H1 (cell line): ENCODE measurements around the gene COL6A5. TPM values are rescaled to one million over a fixed set of nuclear protein-coding genes. Genes with fewer than 3 reads are reported as not detected.

Experiments
- CTCF ChIA-PET: fragments of 300-600 bp; sonication (Branson Sonifier 250); formaldehyde crosslinking; loops from one replicate; lab custom pipeline; 2021; ENCODE audit not compliant: partially characterized antibody; lab: Charles Lee
- POLR2A ChIA-PET: fragments of 300-600 bp; sonication (Branson Sonifier 250); formaldehyde crosslinking; loops from one replicate; lab custom pipeline; 2021; ENCODE audit warnings: inconsistent platforms; ENCODE audit not compliant: partially characterized antibody; lab: Charles Lee
- DNase-seq, 2 experiments: peaks; one replicate each; pipeline versions ENCODE4 v3.0.0 to v3.0.0-alpha.2; 2010 to 2022; ENCODE audit warnings: low spot score in 2 of 2, low read depth in 1 of 2, mixed read lengths in 1 of 2
- FAIRE-seq: peaks from 2 replicates; lab custom pipeline; 2011; peaks lifted over from hg19 to GRCh38; lab: Jason Lieb, UNC
- H2AFZ ChIP-seq: 2 replicates; pipeline ENCODE4 v1.8.1; 2012; ENCODE audit warnings: low read length, inconsistent platforms
- H2AK5ac ChIP-seq: 2 replicates; pipeline ENCODE4 v1.6.1; 2013; ENCODE audit warnings: low read depth, low read length
- H2BK120ac ChIP-seq: replicated peaks from 2 replicates; pipeline ENCODE3; 2013; ENCODE audit warnings: low read depth, low read length, inconsistent platforms
- H2BK12ac ChIP-seq: 2 replicates; pipeline ENCODE4 v1.6.1; 2013; ENCODE audit warnings: low read depth, low read length
- H2BK15ac ChIP-seq: 2 replicates; pipeline ENCODE4 v1.6.1; 2013; ENCODE audit warnings: low read length
- H2BK20ac ChIP-seq: 2 replicates; pipeline ENCODE4 v1.6.1; 2013; ENCODE audit warnings: low read length
- H2BK5ac ChIP-seq: 2 replicates; pipeline ENCODE4 v1.6.1; 2013; ENCODE audit warnings: low read depth, low read length
- H3K14ac ChIP-seq: 2 replicates; pipeline ENCODE4 v1.6.1; 2013; ENCODE audit warnings: inconsistent platforms; ENCODE audit not compliant: insufficient read length
- H3K18ac ChIP-seq: 2 replicates; pipeline ENCODE4 v1.6.1; 2013; ENCODE audit warnings: low read length; ENCODE audit errors: extremely low read depth
- H3K23ac ChIP-seq: 2 replicates; pipeline ENCODE4 v1.6.1; 2013; ENCODE audit warnings: inconsistent platforms; ENCODE audit not compliant: insufficient read length
- H3K23me2 ChIP-seq: 2 replicates; pipeline ENCODE4 v1.6.1; 2013; ENCODE audit warnings: low read depth, low read length
- H3K27ac ChIP-seq: 2 replicates; pipeline ENCODE4 v1.6.1; 2011; ENCODE audit warnings: low read depth, low read length, inconsistent platforms
- H3K27me3 ChIP-seq, 4 experiments: replicated peaks in 1 of 4; 1 replicate in 1 of 4; 2 replicates in 3 of 4; pipeline versions ENCODE4 v1.6.1 to v1.8.1; 2011 to 2013; ENCODE audit warnings: low read length in 3 of 4, mild to moderate bottlenecking in 3 of 4, inconsistent platforms in 2 of 4, mixed read lengths in 2 of 4, moderate library complexity in 1 of 4; ENCODE audit not compliant: control insufficient read depth in 3 of 4, insufficient read depth in 3 of 4; ENCODE audit errors: extremely low read depth in 1 of 4
- H3K36me3 ChIP-seq, 4 experiments: 2 replicates each; pipeline versions ENCODE4 v1.6.1 to v1.8.1; 2011 to 2013; ENCODE audit warnings: mild to moderate bottlenecking in 4 of 4, low read length in 3 of 4, moderate library complexity in 2 of 4, control low read depth in 1 of 4, inconsistent platforms in 1 of 4; ENCODE audit not compliant: insufficient read depth in 4 of 4, control insufficient read depth in 2 of 4
- H3K4ac ChIP-seq: replicated peaks from 2 replicates; pipeline ENCODE3; 2013; ENCODE audit warnings: low read length, low read depth, mixed read lengths, inconsistent platforms; ENCODE audit not compliant: insufficient read length
- H3K4me1 ChIP-seq, 4 experiments: replicated peaks in 1 of 4; 1 replicate in 1 of 4; 2 replicates in 3 of 4; pipeline versions ENCODE4 v1.6.1 to v1.8.1; 2011 to 2013; ENCODE audit warnings: low read length in 3 of 4, inconsistent platforms in 2 of 4, mixed read lengths in 1 of 4; ENCODE audit not compliant: insufficient read depth in 4 of 4, control insufficient read depth in 3 of 4
- H3K4me2 ChIP-seq, 2 experiments: 2 replicates each; pipeline versions ENCODE4 v1.6.1 to v1.8.1; 2011 to 2013; ENCODE audit warnings: low read depth in 2 of 2, low read length in 2 of 2, control low read depth in 1 of 2, inconsistent platforms in 1 of 2, mild to moderate bottlenecking in 1 of 2; ENCODE audit not compliant: insufficient read depth in 1 of 2
- H3K4me3 ChIP-seq, 4 experiments: fragments of 200-600, 300-600 bp in 1 of 4; sonication (generic), shearing (Covaris generic), sonication (Bioruptor Twin) in 1 of 4; 2 replicates each; pipeline versions ENCODE4 v1.5.1 to v1.8.1; 2011 to 2016; ENCODE audit warnings: low read length in 4 of 4, low read depth in 3 of 4, control low read depth in 2 of 4, inconsistent platforms in 2 of 4, mild to moderate bottlenecking in 2 of 4, mixed read lengths in 1 of 4, moderate library complexity in 1 of 4; ENCODE audit not compliant: insufficient read depth in 2 of 4; ENCODE audit errors: extremely low read depth in 1 of 4
- H3K56ac ChIP-seq: replicated peaks from 2 replicates; pipeline ENCODE3; 2013; ENCODE audit warnings: low read depth, mild to moderate bottlenecking, mixed read lengths, low read length, inconsistent platforms; ENCODE audit not compliant: insufficient read length
- H3K79me1 ChIP-seq: 2 replicates; pipeline ENCODE4 v1.6.1; 2013; ENCODE audit warnings: low read depth, low read length, control low read depth
- H3K79me2 ChIP-seq, 2 experiments: 2 replicates each; pipeline versions ENCODE4 v1.6.1 to v1.8.1; 2012 to 2013; ENCODE audit warnings: low read length in 2 of 2, mild to moderate bottlenecking in 2 of 2, inconsistent platforms in 1 of 2; ENCODE audit not compliant: insufficient read depth in 2 of 2, control insufficient read depth in 1 of 2
- H3K9ac ChIP-seq, 4 experiments: replicated peaks in 1 of 4; 1 replicate in 1 of 4; 2 replicates in 3 of 4; pipeline versions ENCODE4 v1.6.1 to v1.8.1; 2011 to 2013; ENCODE audit warnings: low read depth in 3 of 4, low read length in 3 of 4, control low read depth in 2 of 4, mild to moderate bottlenecking in 2 of 4, moderate library complexity in 2 of 4, inconsistent platforms in 1 of 4; ENCODE audit errors: extremely low read depth in 1 of 4
- H3K9me3 ChIP-seq, 2 experiments: 2 replicates each; pipeline versions ENCODE4 v1.6.1 to v1.8.1; 2012 to 2013; ENCODE audit warnings: mild to moderate bottlenecking in 2 of 2, moderate library complexity in 2 of 2, control low read depth in 1 of 2, inconsistent platforms in 1 of 2, low read depth in 1 of 2, low read length in 1 of 2, mixed read lengths in 1 of 2; ENCODE audit not compliant: insufficient read depth in 2 of 2
- H4K20me1 ChIP-seq, 2 experiments: replicated peaks in 1 of 2; 2 replicates each; pipeline versions ENCODE3 to v1.8.1; 2011 to 2013; ENCODE audit warnings: inconsistent platforms in 2 of 2, low read length in 2 of 2, mild to moderate bottlenecking in 1 of 2; ENCODE audit not compliant: insufficient read depth in 2 of 2, control insufficient read depth in 1 of 2
- H4K5ac ChIP-seq: 2 replicates; pipeline ENCODE4 v1.6.1; 2013; ENCODE audit warnings: low read length, low read depth, mixed read lengths, inconsistent platforms; ENCODE audit not compliant: insufficient read length
- H4K8ac ChIP-seq: 2 replicates; pipeline ENCODE4 v1.8.0; 2013; ENCODE audit warnings: mild to moderate bottlenecking, moderate library complexity, low read length, inconsistent platforms; ENCODE audit not compliant: insufficient read depth; ENCODE audit errors: extremely low read depth
- H4K91ac ChIP-seq: replicated peaks from 2 replicates; pipeline ENCODE3; 2013; ENCODE audit warnings: low read length, mixed read lengths, inconsistent platforms; ENCODE audit not compliant: insufficient read length
- ASH2L ChIP-seq: fragments of 200-600, 300-600 bp; sonication (generic); IDR thresholded peaks from one replicate; pipeline ENCODE4 v1.7.1; 2017; ENCODE audit warnings: low read length
- CHD2 ChIP-seq: IDR thresholded peaks from 2 replicates; pipeline ENCODE4 v1.6.1; 2012; ENCODE audit warnings: low read length, improper control_type of control experiment
- EP300 ChIP-seq, 2 experiments: IDR thresholded peaks; 1 replicate in 1 of 2; 2 replicates in 1 of 2; pipeline ENCODE4 v1.6.1; 2011 to 2012; ENCODE audit warnings: low read depth in 2 of 2, low read length in 2 of 2, mild to moderate bottlenecking in 2 of 2, borderline replicate concordance in 1 of 2, inconsistent platforms in 1 of 2, moderate library complexity in 1 of 2
- HDAC6 ChIP-seq: IDR thresholded peaks from one replicate; pipeline ENCODE4 v1.7.1; 2012; ENCODE audit warnings: low read depth, mild to moderate bottlenecking, inconsistent platforms, low read length, moderate library complexity
- POLR2A ChIP-seq, 2 experiments: IDR thresholded peaks; 1 replicate in 1 of 2; 2 replicates in 1 of 2; pipeline ENCODE4 v1.6.1; 2011; ENCODE audit warnings: low read depth in 2 of 2, low read length in 2 of 2, mild to moderate bottlenecking in 2 of 2; ENCODE audit errors: control extremely low read depth in 1 of 2
- POLR2AphosphoS5 ChIP-seq: IDR thresholded peaks from 2 replicates; pipeline ENCODE4 v1.6.1; 2011; ENCODE audit warnings: low read depth, low read length
- POU5F1 ChIP-seq: IDR thresholded peaks from 2 replicates; pipeline ENCODE4 v1.6.1; 2011; ENCODE audit warnings: low read depth, mild to moderate bottlenecking, low read length, moderate library complexity
- RBBP5 ChIP-seq: IDR thresholded peaks from 2 replicates; pipeline ENCODE4 v1.7.1; 2012; ENCODE audit warnings: low read depth, mild to moderate bottlenecking, inconsistent platforms, low read length, moderate library complexity, borderline replicate concordance
- RXRA ChIP-seq: IDR thresholded peaks from 2 replicates; pipeline ENCODE4 v1.6.1; 2011; ENCODE audit warnings: low read depth, mild to moderate bottlenecking, low read length, moderate library complexity; ENCODE audit not compliant: insufficient read depth
- SAP30 ChIP-seq: fragments of 300-600 bp; sonication (generic); IDR thresholded peaks from 2 replicates; pipeline ENCODE4 v1.7.1; 2012; ENCODE audit warnings: low read length, moderate library complexity, mild to moderate bottlenecking, inconsistent platforms; ENCODE audit not compliant: insufficient read depth, insufficient replicate concordance
- SIRT6 ChIP-seq: IDR thresholded peaks from one replicate; pipeline ENCODE4 v1.7.1; 2012; ENCODE audit warnings: low read length, inconsistent platforms
- SUZ12 ChIP-seq: fragments of 200-600 bp; sonication (generic); IDR thresholded peaks from 2 replicates; pipeline ENCODE4 v1.6.1; 2012; ENCODE audit warnings: mild to moderate bottlenecking, inconsistent platforms, low read length, moderate library complexity, mixed read lengths
- TAF7 ChIP-seq: optimal IDR thresholded peaks from 2 replicates; pipeline ENCODE3; 2011; ENCODE audit warnings: low read depth, mild to moderate bottlenecking, inconsistent platforms, low read length, moderate library complexity, borderline replicate concordance
- TCF12 ChIP-seq: IDR thresholded peaks from 2 replicates; pipeline ENCODE4 v1.6.1; 2011; ENCODE audit warnings: low read depth, mild to moderate bottlenecking, low read length
- WGBS, 2 experiments: shearing (Covaris generic) in 1 of 2; methylation state at CpG; one replicate each; pipeline versions ENCODE4 v1.1.6 to v1.1.7; 2013 to 2015; ENCODE audit warnings: low lambda C conversion rate in 2 of 2, mixed read lengths in 2 of 2, inconsistent platforms in 1 of 2, low coverage in 1 of 2, missing lambda C conversion rate in 1 of 2; ENCODE audit not compliant: insufficient replicate concordance in 2 of 2, insufficient coverage in 1 of 2, insufficient read length in 1 of 2; ENCODE audit errors: extremely low coverage in 1 of 2, missing lambda C conversion rate in 1 of 2; 5-methylcytosine and 5-hydroxymethylcytosine counted together
- polyA plus RNA-seq, 7 experiments: library from polyadenylated mRNA; depleted of rRNA in 3 of 7; stranded (reverse) in 5 of 7; unstranded in 2 of 7; fragments of >200 nt in 5 of 7; fragments of 200-250 nt in 2 of 7; gene quantifications; 1 replicate in 5 of 7; 2 replicates in 1 of 7; 4 replicates in 1 of 7; pipeline versions ENCODE4 v1.2.1 to v1.2.3, GENCODE V29; 2011 to 2013; ENCODE audit warnings: missing spikeins in 2 of 7, mixed read lengths in 2 of 7
- total RNA-seq: library from RNA; stranded (reverse); fragmentation: NEBNext Ultra II Directional; extraction: Animal tissue kit (Norgen Biotek cat#: 25700); gene quantifications from 2 replicates; pipeline ENCODE4 v1.2.1, GENCODE V29; 2021

The COL6A5 gene
- total and polyA plus RNA-seq, 2 of the 8 experiments (the other 6 are each of a cell fraction or from before 2014, with no cell fraction given): 0.05 to 0.06 TPM

- no peak overlapping the region for H3K4me2 ChIP-seq
- no peak for FAIRE-seq
- no peaks in the 10 kb centered on the region for H3K79me1 ChIP-seq
- no peak overlapping the region for H3K27ac ChIP-seq
- no peak overlapping the region for H3K4me3 ChIP-seq
- no peak for TF ChIP-seq HDAC6
- TF ChIP-seq SAP30: no peak
- no peak for TF ChIP-seq TCF12
- TF ChIP-seq RXRA: no peak
- TF ChIP-seq EP300 (IDR thresholded peaks at IDR 0.05; ENCODE audit: borderline replicate concordance in 1 of 2, low read depth in 2 of 2, low read length in 2 of 2): no peak
- no peak for TF ChIP-seq RBBP5
- no peak for TF ChIP-seq CHD2
- TF ChIP-seq ASH2L: no peak
- TF ChIP-seq TAF7: no peak
- TF ChIP-seq POLR2AphosphoS5: no peak
- no peak for TF ChIP-seq POU5F1
- no peak for TF ChIP-seq SUZ12
- TF ChIP-seq SIRT6: no peak
- no peak for TF ChIP-seq POLR2A (IDR thresholded peaks at IDR 0.05; ENCODE audit: control extremely low read depth in 1 of 2, low read depth in 2 of 2, low read length in 2 of 2)
- no peaks in the 10 kb centered on the region for H3K36me3 ChIP-seq
- H2AFZ ChIP-seq: no peak overlapping the region
- no peaks in the 10 kb centered on the region for H3K79me2 ChIP-seq
- no peaks in the 10 kb centered on the region; the same call in 1 of the 2 replicates for H3K23me2 ChIP-seq
- no peak for DNase-seq
- H3K18ac ChIP-seq: no peak overlapping the region
- no peak overlapping the region for H3K56ac ChIP-seq
- peaks cover 0 to 1% (median 0%) of the 10 kb centered on the region in 4 experiments; a peak in 1 of 7 replicates for H3K27me3 ChIP-seq
- peaks cover 8 to 10% of the 10 kb centered on the region in 2 experiments; a peak in 2 of 4 replicates for H3K9me3 ChIP-seq
- POLR2A ChIA-PET: no interaction called here
- H3K14ac ChIP-seq: no peak overlapping the region
- H2BK5ac ChIP-seq: no peak overlapping the region
- no peak overlapping the region for H4K8ac ChIP-seq
- no peaks in the 10 kb centered on the region for H4K20me1 ChIP-seq
- H2BK12ac ChIP-seq: no peak overlapping the region
- H3K4ac ChIP-seq: no peak overlapping the region
- H3K9ac ChIP-seq: no peak overlapping the region
- H2BK120ac ChIP-seq: no peak overlapping the region
- H4K91ac ChIP-seq: no peak overlapping the region
- WGBS, 2 experiments: 58% methylated on average over 3 of the region's 3 CpGs; no CpG with 5 or more reads in 1 of the 2 experiments
- no peaks in the 10 kb centered on the region for H3K4me1 ChIP-seq
- H2BK15ac ChIP-seq: no peak overlapping the region
- H2AK5ac ChIP-seq: no peak overlapping the region
- no peak overlapping the region for H3K23ac ChIP-seq
- CTCF ChIA-PET: no interaction called here
- H2BK20ac ChIP-seq: no peak overlapping the region
- no peak overlapping the region for H4K5ac ChIP-seq
Measured at GRCh38 chr3:130405956-130406355, 60.5 kb downstream of the COL6A5 start.
